ENCODE results near the gene CNNM4.

The CNNM4 gene

DNA sequence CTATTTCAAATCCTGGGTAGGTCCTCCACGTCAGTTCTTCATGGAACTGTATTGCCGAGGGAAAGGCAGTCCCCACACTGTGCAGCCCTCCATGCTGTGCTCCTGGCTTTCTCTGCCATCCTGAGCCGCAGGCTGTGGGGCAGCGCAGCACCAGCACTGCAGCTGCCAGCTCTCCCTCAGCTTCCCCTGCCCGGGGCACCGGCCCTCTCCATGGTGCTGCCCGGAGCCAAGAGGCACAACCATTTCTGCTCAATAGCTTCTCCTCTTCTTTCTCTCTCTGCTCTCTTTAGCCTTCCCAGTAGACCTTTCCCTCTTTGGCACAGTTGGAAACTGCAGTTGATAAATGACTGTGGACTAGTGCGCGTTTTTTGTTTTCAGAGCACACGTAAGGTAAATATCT, 71.0 kb downstream of the CNNM4 start:
- no peaks in the 10 kb centered on the region for H3K27me3 ChIP-seq (ENCODE audit: low read depth, low read length)
- no peak overlapping the region for H3K4me2 ChIP-seq (ENCODE audit: low read length)
- no peaks in the 10 kb centered on the region for H3K9me3 ChIP-seq (ENCODE audit: insufficient read depth, low read length)
- H3K79me2 ChIP-seq (ENCODE audit: low read length): no peaks in the 10 kb centered on the region
- TF ChIP-seq EZH2phosphoT487 (IDR thresholded peaks at IDR 0.05; ENCODE audit: low read depth): no peak
- TF ChIP-seq CTCF (IDR thresholded peaks at IDR 0.05; ENCODE audit: low read depth, low read length): no peak
- no peak overlapping the region for H3K9ac ChIP-seq (ENCODE audit: low read length)
- H3K4me1 ChIP-seq (ENCODE audit: low read length): no peaks in the 10 kb centered on the region
- H2AFZ ChIP-seq (ENCODE audit: low read depth, low read length): no peak overlapping the region
- H4K20me1 ChIP-seq (ENCODE audit: insufficient read depth, low read length): no peaks in the 10 kb centered on the region
- H3K36me3 ChIP-seq (replicated peaks; ENCODE audit: low read depth, low read length): peaks cover 26% of the 10 kb centered on the region
- H3K27ac ChIP-seq (ENCODE audit: low read length): no peak overlapping the region
- H3K4me3 ChIP-seq (ENCODE audit: low read length): no peak overlapping the region

DNA sequence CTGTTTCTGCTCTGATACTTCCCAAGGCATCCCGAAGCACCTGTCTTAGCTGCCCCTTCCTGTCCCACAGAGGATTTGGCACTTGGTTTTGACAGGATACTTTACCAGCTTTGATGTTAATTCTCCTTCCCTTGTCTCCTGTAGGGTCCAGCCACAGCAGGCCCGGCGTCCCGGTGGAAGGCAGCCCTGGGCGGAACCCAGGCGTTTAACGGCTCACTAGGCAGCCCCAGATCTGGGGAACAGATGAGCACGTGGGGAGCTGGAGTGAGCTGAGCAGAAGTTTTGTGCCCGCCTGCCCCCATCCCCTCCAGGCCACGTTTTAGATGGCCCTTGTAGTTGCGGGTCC, 71.7 kb downstream of the CNNM4 start:
- Histone ChIP-seq H3K4me2 (ENCODE audit: low read length) (no peak overlapping the region), H2AFZ (ENCODE audit: low read depth, low read length) (no peak overlapping the region)

DNA sequence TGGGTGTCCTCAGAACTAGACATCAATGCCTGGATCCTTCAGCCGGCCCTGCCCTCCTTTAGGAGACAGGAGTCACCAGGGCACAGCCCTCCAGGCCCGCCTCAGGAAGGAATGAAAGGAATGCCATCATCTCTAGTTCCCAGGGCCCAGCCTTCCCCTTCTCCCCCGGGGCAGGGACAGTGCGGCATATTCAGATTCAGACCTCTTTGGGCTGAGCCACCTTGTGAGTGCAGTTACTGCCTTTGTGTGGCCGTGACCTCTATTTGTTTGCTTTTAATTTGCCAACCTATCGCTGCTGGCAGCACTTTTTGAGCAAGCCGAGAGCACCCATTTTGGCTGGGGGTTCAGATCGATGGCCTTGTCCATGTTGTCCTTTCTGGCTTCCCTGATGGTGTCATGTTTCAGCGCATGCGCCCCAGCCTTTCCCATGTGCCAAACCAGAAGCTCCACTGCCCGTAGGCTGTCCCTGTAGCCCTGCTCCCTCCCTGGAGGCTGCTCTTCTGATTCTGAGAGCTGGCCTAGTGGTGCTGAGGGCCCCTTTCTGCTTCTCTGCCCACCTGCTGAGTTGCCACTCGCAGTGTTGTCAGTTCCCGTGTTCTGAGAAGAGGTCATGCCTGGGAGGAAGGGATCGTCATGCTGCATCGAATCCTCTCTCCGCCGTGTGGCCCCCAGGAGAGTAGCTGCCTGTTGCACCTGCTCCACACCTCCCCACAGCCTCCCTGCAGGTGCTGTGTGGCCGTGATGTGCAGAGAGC, 72.2 kb downstream of the CNNM4 start:
- no peak overlapping the region for H3K27ac ChIP-seq (ENCODE audit: low read length)
- H3K36me3 ChIP-seq (replicated peaks; ENCODE audit: low read depth, low read length): peaks cover 30% of the 10 kb centered on the region
- no peaks in the 10 kb centered on the region for H3K27me3 ChIP-seq (ENCODE audit: low read depth, low read length)
- no peaks in the 10 kb centered on the region for H4K20me1 ChIP-seq (ENCODE audit: insufficient read depth, low read length)
- TF ChIP-seq CTCF (IDR thresholded peaks at IDR 0.05; ENCODE audit: low read depth, low read length) (no peak), EZH2phosphoT487 (IDR thresholded peaks at IDR 0.05; ENCODE audit: low read depth) (no peak)
- H3K4me2 ChIP-seq (ENCODE audit: low read length): no peak overlapping the region
- H3K79me2 ChIP-seq (ENCODE audit: low read length): no peaks in the 10 kb centered on the region
- H3K4me1 ChIP-seq (ENCODE audit: low read length): no peaks in the 10 kb centered on the region
- no peak overlapping the region for H3K4me3 ChIP-seq (ENCODE audit: low read length)
- H3K9ac ChIP-seq (ENCODE audit: low read length): no peak overlapping the region
- H2AFZ ChIP-seq (ENCODE audit: low read depth, low read length): no peak overlapping the region
- no peaks in the 10 kb centered on the region for H3K9me3 ChIP-seq (ENCODE audit: insufficient read depth, low read length)

More for the DNA sequence above, 71.7 kb downstream of the CNNM4 start:
- no peak for TF ChIP-seq EZH2phosphoT487 (IDR thresholded peaks at IDR 0.05; ENCODE audit: low read depth)
- TF ChIP-seq CTCF (IDR thresholded peaks at IDR 0.05; ENCODE audit: low read depth, low read length): no peak
- Histone ChIP-seq H3K9me3 (ENCODE audit: insufficient read depth, low read length) (no peaks in the 10 kb centered on the region), H3K27me3 (ENCODE audit: low read depth, low read length) (no peaks in the 10 kb centered on the region), H3K9ac (ENCODE audit: low read length) (no peak overlapping the region), H3K27ac (ENCODE audit: low read length) (no peak overlapping the region), H3K36me3 (replicated peaks; ENCODE audit: low read depth, low read length) (peaks cover 29% of the 10 kb centered on the region), H3K79me2 (ENCODE audit: low read length) (no peaks in the 10 kb centered on the region), H3K4me3 (ENCODE audit: low read length) (no peak overlapping the region), H4K20me1 (ENCODE audit: insufficient read depth, low read length) (no peaks in the 10 kb centered on the region), H3K4me1 (ENCODE audit: low read length) (no peaks in the 10 kb centered on the region)

DNA sequence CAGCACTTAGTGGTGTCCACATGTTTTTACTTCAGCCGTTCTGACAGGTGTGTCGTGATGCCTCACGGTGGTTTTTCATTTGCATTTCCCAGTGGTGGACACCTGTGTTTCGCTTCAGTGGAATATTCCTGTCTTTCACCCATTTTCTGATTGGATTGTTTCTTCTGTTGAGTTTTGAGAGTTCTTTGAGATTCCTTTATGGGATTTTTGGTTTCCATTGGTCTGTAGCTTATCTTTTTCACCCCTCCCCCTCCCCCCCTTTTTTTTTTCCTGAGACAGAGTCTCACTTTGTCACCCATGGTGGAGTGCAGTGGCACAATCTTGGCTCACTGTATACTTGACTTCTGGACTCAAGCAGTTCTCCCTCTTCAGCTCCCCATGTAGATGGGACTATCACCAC, 75.1 kb downstream of the CNNM4 start:
- no peaks in the 10 kb centered on the region for H3K9me3 ChIP-seq (ENCODE audit: insufficient read depth, low read length)
- no peaks in the 10 kb centered on the region for H4K20me1 ChIP-seq (ENCODE audit: insufficient read depth, low read length)
- H3K4me2 ChIP-seq (ENCODE audit: low read length): no peak overlapping the region
- no peak overlapping the region for H3K4me3 ChIP-seq (ENCODE audit: low read length)
- no peak overlapping the region for H3K27ac ChIP-seq (ENCODE audit: low read length)
- no peaks in the 10 kb centered on the region for H3K4me1 ChIP-seq (ENCODE audit: low read length)
- no peak overlapping the region for H3K9ac ChIP-seq (ENCODE audit: low read length)
- no peak overlapping the region for H2AFZ ChIP-seq (ENCODE audit: low read depth, low read length)
- no peak for TF ChIP-seq EZH2phosphoT487 (IDR thresholded peaks at IDR 0.05; ENCODE audit: low read depth)
- no peak for TF ChIP-seq CTCF (IDR thresholded peaks at IDR 0.05; ENCODE audit: low read depth, low read length)
- no peaks in the 10 kb centered on the region for H3K27me3 ChIP-seq (ENCODE audit: low read depth, low read length)
- H3K79me2 ChIP-seq (ENCODE audit: low read length): no peaks in the 10 kb centered on the region
- peaks cover 13% of the 10 kb centered on the region for H3K36me3 ChIP-seq (replicated peaks; ENCODE audit: low read depth, low read length)

All from OCI-LY3 (cell line).